Measurements from ENCODE around the gene SNN.

DNA sequence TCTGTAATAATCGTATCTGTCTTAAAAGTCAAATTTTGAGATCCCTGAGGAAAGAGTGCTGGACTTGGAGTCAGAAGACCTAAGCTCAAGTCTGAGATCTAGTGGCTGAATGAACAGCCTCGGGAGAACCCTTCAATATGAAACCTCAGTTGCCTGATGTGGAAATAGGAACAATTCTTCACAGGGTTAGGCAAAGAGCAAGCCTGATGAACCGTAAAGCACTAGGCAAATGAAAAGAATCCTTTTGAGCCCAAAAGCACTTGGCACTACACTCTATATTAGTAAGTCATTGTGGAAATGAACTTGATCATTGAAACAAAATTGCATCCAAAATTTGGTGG lies 54.2 kb downstream of the SNN start:
- TF ChIP-seq, protein P1, sequence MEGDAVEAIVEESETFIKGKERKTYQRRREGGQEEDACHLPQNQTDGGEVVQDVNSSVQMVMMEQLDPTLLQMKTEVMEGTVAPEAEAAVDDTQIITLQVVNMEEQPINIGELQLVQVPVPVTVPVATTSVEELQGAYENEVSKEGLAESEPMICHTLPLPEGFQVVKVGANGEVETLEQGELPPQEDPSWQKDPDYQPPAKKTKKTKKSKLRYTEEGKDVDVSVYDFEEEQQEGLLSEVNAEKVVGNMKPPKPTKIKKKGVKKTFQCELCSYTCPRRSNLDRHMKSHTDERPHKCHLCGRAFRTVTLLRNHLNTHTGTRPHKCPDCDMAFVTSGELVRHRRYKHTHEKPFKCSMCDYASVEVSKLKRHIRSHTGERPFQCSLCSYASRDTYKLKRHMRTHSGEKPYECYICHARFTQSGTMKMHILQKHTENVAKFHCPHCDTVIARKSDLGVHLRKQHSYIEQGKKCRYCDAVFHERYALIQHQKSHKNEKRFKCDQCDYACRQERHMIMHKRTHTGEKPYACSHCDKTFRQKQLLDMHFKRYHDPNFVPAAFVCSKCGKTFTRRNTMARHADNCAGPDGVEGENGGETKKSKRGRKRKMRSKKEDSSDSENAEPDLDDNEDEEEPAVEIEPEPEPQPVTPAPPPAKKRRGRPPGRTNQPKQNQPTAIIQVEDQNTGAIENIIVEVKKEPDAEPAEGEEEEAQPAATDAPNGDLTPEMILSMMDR (IDR thresholded peaks at IDR 0.05), result no peak
- TF ChIP-seq POLR2A (IDR thresholded peaks at IDR 0.05; ENCODE audit: low read depth), result no peak
